Measurements from ENCODE around the gene GRIP2. TPM values are rescaled to one million over a fixed set of nuclear protein-coding genes. Genes with fewer than 3 reads are reported as not detected.

Gene GRIP2
- total RNA-seq, 1 donor: 1.7 TPM

DNA sequence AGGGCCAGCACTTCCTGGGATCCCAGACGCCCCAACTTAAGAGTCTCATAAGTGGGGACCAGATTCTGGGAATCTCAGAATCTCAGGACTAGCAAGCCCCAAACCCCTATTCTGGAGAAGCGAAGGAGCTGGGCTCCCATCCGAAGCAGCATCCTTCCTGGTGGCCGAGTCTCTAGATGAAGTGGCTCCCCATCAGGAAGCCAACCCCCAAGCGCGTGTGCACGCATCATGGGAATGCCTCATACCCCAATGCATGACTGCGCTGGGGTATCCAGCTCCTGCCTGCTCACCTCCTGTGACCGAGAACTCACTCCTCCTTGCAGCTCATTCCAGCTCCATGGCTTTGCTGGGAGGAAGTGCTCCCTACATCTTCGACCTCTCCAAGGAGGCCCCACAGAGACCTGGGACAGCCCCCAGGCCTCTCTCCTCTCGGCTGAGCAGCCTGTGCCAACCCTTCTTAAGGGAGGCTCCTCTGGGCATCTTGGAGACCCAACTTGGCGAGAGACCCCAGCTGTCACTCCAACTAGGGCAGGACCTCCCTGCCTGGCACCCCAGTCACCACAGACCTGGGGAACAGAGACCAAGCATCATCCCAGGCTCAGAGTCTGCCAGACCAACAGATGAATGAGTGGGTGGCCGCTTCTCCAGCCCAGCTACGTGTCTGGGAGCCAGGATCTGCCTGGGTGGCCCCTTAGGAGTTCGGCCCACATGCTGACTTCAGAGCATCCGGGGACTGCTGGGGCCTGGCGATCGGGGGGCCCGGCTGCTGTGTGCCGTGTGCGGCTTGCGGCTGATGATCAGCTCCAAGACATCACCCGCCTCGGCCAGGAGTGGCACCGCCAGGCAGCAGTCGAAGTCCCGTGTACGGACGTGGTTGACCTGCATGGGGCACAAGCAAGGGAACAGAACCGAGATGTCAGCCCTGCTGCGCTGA, 46.9 kb downstream of the GRIP2 start:
- H3K4me3 ChIP-seq (ENCODE audit: low read depth, low read length): no peak overlapping the region
- no peak for DNase-seq (ENCODE audit: low read depth)
- TF ChIP-seq, protein P1, sequence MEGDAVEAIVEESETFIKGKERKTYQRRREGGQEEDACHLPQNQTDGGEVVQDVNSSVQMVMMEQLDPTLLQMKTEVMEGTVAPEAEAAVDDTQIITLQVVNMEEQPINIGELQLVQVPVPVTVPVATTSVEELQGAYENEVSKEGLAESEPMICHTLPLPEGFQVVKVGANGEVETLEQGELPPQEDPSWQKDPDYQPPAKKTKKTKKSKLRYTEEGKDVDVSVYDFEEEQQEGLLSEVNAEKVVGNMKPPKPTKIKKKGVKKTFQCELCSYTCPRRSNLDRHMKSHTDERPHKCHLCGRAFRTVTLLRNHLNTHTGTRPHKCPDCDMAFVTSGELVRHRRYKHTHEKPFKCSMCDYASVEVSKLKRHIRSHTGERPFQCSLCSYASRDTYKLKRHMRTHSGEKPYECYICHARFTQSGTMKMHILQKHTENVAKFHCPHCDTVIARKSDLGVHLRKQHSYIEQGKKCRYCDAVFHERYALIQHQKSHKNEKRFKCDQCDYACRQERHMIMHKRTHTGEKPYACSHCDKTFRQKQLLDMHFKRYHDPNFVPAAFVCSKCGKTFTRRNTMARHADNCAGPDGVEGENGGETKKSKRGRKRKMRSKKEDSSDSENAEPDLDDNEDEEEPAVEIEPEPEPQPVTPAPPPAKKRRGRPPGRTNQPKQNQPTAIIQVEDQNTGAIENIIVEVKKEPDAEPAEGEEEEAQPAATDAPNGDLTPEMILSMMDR (IDR thresholded peaks at IDR 0.05; ENCODE audit: insufficient read depth, low read depth, low read length): no peak

DNA sequence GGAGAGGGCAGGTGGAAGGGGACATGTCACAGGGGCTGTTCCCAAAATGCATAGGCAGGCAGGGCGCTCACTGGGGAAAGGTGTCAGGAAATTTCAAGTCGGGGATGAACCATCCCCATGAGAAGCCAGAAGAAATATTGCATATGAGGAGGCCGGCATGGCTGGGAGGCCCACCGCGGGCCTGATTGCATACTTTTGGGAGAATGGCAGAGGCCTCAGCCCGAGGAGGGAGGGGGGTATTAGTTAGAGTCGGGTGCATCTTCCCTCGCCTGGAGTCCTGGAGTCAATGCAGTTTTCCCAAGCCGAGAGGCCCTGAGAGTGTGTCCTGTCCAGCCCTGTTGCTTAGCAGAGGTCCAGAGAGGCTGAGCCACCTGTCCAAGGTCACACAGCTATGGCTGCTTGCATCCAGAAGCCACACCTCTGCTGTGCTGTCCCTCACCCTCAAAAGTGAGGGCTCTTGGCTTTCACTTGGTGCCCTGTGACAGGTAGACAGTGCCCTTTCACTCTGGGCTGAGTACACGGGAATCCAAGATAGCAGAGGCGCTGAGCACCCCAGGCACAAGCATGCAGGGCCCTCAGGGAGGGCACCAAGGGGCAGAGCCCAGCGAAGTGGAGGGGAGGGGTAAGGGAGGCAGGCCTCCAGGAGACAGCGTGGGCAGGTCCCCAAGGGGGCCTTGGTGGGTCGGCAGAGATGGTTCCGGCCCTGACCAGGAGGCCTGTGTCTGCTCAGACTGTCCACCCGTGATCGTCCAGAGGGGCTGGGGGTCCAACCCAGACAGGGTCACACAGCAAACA, 48.5 kb downstream of the GRIP2 start:
- no peak for DNase-seq (ENCODE audit: low read depth)
- TF ChIP-seq, protein P1 (IDR thresholded peaks at IDR 0.05; ENCODE audit: insufficient read depth, low read depth, low read length): no peak

DNA sequence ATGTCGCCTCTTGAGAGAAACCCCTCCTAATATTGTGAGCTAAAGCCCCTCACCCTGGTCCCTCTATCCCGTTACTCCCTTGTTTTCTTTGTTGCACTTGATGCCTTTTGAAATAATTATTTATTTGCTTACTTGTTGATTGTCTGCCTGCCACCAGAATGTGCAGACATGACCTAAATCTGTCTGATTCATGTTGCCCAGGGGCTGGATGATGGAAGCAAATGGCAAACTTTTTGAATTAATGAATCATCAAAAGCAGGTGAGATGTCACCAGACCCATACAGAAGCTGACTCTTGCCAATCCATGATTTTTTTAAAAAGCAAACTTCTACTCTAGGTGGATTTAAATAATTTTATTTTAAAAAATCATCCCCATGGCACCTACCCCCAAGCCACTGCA, 49.3 kb downstream of the GRIP2 start:
- H3K4me3 ChIP-seq (ENCODE audit: low read depth, low read length): no peak overlapping the region
- no peak for DNase-seq (ENCODE audit: low read depth)
- TF ChIP-seq, protein P1 (IDR thresholded peaks at IDR 0.05; ENCODE audit: insufficient read depth, low read depth, low read length): no peak

More for the DNA sequence above, 48.5 kb downstream of the GRIP2 start:
- no peak overlapping the region for H3K4me3 ChIP-seq (ENCODE audit: low read depth, low read length)

DNA sequence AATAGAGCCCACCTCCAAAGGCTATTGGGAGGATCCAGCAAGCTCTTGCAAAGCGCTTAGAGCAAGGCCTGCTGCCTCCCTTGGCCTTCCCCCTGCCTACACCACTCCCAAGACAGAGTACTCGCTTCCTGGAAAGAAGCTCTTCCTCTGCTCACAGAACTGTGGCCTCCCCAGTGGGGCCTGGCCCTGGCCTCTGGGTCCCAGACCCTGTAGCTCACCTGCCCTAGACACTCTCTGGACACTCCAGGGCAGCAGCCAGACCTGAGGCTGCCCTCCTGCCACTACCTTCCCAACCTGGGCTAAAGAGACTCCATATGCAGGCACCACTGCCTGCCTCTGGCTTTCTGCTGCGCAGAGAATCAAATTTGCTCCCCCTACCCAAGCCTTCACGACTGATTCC, 49.9 kb downstream of the GRIP2 start:
- no peak for DNase-seq (ENCODE audit: low read depth)
- H3K4me3 ChIP-seq (ENCODE audit: low read depth, low read length): no peak overlapping the region
- TF ChIP-seq, protein P1 (IDR thresholded peaks at IDR 0.05; ENCODE audit: insufficient read depth, low read depth, low read length): no peak

DNA sequence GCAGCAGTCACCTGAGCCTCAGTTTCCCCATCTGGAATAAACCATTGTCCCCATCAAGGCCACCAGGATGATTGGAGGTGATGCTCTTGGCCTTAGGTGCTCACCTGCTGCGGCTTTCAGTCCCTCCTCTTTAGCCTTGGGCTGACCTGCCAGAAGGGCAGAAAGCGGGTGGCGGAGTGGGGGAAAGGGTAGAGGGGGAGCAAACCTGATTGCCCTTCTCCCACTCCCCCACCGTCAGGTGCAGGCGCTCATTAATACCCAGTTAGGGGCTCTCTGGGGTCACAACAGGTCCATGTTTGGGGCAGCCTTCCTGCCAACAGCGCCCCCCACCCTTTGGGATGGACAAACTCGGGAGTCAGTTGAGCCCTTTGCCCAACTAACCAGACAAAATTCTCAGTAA, 50.5 kb downstream of the GRIP2 start:
- TF ChIP-seq, protein P1 (IDR thresholded peaks at IDR 0.05; ENCODE audit: insufficient read depth, low read depth, low read length): no peak
- no peak for DNase-seq (ENCODE audit: low read depth)
- no peak overlapping the region for H3K4me3 ChIP-seq (ENCODE audit: low read depth, low read length)

DNA sequence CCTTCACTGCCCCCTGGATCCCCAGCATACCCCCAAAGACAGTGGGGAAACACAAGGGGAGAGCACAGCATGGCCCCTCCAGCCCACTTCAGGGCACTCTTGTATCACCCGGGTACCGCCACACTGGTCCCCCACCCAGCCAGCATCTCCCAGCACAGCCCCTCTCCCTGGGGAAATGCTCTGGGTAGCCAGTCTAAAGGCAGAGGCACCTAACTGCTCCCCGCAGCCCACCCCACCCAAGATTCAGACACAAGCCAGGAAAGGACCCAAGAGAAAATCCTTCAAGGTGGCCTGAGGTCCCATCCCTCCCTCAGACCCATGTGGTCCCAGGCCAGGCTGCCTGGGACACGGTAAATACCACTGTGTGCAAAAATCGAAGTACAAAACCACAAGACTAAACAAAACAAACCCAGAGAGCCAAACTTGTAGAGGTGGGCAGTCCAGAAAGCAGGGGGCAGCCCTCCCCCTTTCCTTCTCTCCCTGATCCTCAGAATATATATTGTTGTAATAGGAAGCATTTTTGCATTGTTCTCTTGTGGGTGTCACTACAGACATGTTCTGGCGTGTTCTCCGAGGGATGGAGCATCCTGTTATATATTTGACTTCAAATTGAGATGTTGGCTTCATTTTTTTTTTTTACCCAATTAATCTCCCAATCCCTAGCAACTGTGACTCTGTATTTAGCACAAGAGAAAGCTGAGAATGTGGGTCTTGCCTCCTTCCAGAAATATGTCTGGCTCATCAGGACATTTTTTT, 51.7 kb downstream of the GRIP2 start:
- no peak for DNase-seq (ENCODE audit: low read depth)
- H3K4me3 ChIP-seq (ENCODE audit: low read depth, low read length): no peak overlapping the region
- TF ChIP-seq, protein P1 (IDR thresholded peaks at IDR 0.05; ENCODE audit: insufficient read depth, low read depth, low read length): no peak

Data from fibroblast of villous mesenchyme (primary cell).